Stimulated activated CD4-positive, alpha-beta T cell treated with anti-CD3 and anti-CD28 coated beads, Interleukin-2, amount 100 ng/mL, for 48 hours (primary cell): ENCODE results near the gene CARD10.

Experiments used
- DNase-seq, 2 donors: peaks; one replicate each; pipeline ENCODE4 v3.0.0-alpha.2; 2020

The CARD10 gene

DNA sequence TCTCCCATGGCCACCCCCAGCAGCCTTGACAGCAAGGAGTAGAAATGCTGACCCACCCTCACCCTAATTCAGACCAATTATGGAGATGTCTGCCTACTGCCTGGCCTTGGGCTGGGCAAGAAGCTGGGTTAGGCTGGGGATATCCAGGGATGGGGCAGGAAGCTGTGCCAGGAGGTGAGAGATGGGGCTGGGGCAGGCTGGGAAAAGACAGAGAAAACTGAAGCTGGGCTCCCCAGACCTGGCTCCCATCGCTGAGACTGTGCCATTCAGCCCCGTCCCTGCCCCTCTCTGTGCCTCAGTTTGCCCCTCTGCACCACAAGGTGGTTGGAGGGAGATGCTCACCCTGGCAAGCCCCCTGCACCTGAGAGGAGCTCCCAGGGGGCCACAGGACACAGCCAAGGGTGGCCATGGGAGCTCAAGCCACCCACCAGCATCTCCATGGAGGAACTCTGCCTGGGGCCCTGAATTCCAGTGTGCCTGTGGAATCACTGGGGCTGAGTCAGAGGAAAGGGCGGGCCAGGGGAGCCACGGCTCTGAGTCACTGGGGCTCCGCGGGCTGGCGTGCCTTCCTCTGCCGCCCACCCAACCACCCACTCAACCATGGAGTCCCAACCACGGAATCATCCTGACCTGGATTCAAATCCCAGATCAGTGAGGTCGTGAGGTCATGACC, 6.0 kb upstream of the CARD10 start:
- no peak for DNase-seq

- DNase-seq = no peak
Observed at GRCh38 chr22:37522482-37522881, 3.3 kb upstream of the CARD10 start.

GRCh38 chr22:37521236-37521739, 2.1 kb upstream of the CARD10 start:
- DNase-seq = no peak

GRCh38 chr22:37520776-37521191, 1.6 kb upstream of the CARD10 start:
- DNase-seq = no peak

GRCh38 chr22:37518509-37519267, 527 bp downstream of the CARD10 start:
- no peak for DNase-seq

GRCh38 chr22:37517826-37518450, 1.3 kb downstream of the CARD10 start:
- no peak for DNase-seq

DNA sequence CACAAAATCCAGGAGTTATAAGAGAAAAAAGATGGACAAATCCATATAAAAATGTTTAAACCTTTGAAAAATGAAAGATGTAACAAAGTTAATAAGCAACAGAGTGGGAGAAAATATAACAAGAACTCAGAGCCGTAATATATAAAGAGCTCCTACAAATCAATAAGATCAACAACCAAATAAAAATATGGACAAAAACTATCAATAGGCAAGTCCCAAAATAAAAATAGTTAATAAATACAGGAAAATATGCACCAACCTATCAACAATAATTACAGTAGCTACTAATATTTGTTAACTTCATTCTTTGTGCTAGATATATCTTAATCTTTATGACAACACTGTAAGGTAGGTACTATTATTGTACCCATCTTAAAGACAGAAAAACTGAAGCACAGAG, 2.8 kb downstream of the CARD10 start:
- DNase-seq = no peak

GRCh38 chr22:37515901-37516300, 3.3 kb downstream of the CARD10 start:
- DNase-seq = no peak

DNA sequence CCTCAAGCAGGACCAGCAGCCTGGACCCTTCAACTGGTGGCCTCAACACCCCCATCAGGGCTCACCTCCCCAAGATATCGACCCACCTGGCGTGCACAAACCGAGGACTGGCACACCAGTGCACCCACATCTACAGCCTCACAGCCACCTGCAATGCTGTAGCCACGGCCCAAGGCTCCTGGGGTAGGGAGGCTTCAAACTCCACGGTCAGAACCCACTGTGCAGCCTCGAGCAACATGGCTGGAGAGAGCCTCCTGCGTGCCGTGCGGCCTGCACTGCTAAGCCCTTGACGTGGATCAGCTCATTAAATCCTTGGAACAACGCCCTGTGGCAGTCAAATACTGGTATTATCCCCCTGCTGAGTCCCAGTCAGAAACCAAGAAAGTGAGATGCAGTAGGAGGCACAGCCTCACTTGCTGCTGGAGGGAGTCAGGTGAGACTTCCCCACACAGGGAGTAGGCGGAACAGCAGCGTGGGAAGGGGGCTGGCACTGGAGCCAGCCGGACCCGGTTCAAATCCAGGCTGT, 4.6 kb downstream of the CARD10 start:
- no peak for DNase-seq

DNA sequence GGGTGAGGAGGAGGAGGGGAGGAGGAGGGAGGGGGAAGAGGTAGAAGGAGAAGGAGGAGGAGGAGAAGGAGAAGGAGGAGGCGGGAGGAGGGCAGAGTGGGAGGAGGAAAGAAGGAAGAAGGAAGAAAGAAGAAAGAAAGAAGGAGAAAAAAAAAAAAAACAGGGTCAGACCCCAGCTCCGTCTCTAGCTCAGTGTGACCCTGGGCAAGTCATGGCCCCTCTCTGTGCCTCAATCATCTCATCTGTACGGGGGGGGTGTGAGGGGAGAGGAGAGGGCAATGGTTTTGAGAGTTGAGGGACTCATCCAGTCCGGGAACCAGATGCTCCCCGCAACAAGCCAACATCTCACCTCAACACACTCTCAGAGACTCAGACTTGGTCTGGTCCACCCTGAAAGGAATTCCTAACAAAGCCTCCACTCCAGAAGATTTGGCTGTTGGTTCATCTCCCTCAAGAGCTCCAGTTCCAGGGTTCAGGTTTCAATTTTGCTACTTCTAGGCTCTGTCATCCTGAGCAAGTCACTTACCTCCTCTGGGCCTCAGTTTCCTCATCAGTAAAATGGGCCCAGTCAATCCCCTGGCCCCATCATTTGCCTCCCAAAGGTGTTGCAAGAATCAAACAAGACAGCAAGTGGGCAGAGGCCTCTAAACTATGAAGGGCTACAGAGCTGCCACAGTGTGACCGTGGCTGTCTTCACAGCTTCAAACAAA, 7.7 kb downstream of the CARD10 start:
- DNase-seq = no peak

GRCh38 chr22:37510091-37510490, 9.1 kb downstream of the CARD10 start:
- DNase-seq = no peak

GRCh38 chr22:37509059-37509860, 10.0 kb downstream of the CARD10 start:
- DNase-seq = no peak

GRCh38 chr22:37508431-37508992, 10.7 kb downstream of the CARD10 start:
- no peak for DNase-seq

DNA sequence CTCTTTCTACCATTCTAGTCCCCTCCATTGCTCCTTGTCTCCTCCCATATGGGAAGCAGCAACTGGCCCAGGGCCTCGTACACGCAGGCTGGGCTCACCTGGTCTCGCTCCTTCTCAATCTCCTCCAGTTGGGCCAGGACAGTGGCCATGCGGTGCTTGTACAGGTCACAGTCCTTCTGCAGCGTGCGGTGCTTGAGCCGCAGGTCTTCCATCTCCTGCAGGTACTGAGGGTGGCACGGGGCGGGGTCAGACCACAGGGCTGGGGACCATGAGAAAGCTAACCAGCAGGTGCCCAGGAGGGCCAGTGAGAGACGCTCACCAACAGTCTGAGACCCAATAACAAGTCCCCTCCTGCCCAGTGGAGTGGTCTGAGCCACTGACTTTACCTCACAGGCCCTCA, 11.5 kb downstream of the CARD10 start:
- DNase-seq = no peak

- DNase-seq = no peak
Observed at GRCh38 chr22:37505989-37506388, 13.2 kb downstream of the CARD10 start.

- no peak for DNase-seq
Observed at GRCh38 chr22:37505565-37505964, 13.7 kb downstream of the CARD10 start.

- no peak for DNase-seq
Observed at GRCh38 chr22:37504964-37505363, 14.3 kb downstream of the CARD10 start.

DNA sequence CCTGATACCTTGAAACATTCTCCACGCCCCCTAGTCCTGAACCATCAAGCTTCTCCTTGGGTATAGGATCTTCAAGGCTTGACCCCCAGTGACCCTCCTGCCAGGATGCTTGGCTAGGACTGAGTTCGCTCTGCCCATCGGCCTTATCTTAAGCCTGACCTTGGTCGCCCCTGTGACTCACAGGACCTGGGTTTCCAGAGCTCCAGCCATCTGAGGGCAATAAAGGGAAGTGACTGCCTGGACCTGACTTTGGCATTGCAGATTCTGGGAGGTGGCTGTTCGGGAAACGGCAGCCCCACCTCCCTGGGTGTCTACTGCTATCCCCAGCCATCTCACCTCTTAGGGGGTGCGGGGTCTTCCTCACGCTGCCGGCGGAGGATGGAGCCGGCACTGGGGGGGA, 15.4 kb downstream of the CARD10 start:
- no peak for DNase-seq

DNA sequence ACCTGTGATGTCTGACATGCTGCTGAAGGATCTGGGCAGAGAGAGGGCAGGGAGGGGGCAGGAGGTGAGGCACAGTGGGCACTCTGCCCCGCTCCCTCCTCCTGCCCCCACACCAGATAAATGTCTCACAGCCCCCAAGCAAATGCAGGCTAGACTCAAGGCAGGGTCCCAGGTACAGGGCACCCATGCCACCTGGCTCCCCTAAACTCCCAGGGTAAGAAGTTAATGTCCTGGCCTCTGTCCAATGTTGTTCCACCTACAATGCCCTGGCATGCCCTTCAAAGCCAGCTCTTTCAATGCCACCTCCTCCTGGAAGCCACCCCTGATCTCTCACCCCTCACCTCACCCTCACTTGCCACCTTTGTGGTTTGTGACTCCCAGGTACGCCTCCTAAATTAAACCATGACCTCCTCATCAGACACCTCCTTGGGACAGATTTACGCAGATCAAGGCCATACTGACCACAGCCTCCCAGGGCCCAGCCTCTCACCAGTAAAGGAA, 16.0 kb downstream of the CARD10 start:
- no peak for DNase-seq

DNA sequence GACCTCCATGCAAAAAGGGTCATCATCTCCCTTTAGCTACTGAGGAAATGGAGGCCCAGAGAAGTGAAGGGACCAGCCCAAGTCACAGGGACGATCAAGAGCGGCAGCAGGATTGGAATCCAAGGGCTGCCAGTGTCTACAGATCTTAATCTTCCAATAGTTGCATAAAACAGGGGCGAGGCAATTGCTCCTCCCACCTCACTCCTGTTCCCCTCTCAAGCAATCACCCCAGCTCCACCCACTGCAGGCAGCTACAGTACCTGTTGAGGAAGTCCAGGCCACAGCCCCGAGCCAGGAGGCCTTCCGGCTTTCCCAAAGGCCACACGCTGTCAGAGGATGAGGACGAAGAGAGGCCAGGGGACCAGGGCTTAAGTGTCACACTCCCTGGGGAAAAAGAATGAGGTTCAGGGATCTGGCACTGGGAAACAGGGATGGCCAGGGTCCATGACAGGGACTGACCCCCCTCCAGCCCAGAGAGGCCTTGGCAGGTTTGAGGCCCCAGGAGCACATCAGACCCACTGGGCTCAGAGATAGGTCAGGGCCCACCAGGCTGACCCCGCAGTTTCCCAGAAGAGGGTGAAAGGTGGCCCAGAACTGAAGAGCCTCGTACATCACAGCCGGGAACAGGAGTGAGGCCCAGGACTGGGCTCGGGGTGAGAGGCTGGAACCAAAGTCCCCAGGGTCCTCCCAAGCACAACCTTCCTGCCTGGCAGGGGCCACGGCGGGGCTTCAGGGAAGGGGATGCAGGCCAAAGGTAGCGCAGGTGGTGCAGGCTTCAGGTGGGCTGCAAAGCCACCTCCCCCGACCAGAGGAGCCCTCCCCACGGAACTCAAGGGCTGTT, 16.7 kb downstream of the CARD10 start:
- no peak for DNase-seq
